Thoracic aorta (tissue), 2 donors: ENCODE measurements around the gene AUTS2. TPM values are rescaled to one million over a fixed set of nuclear protein-coding genes. Genes with fewer than 3 reads are reported as not detected.

Experiments
- ATAC-seq: fragments of 150-250 bp; one replicate; pipeline ENCODE4 v1.8.0; 2017; ENCODE audit warnings: low read depth; ENCODE audit not compliant: insufficient number of reproducible peaks, low FRiP score
- DNase-seq: peaks from one replicate; pipeline ENCODE4 v3.0.0-alpha.2; 2020; ENCODE audit warnings: low spot score
- H3K27ac ChIP-seq, 2 donors: fragments of 200-600 bp; sonication (generic); 1 replicate in 1 of 2; 2 replicates in 1 of 2; pipeline ENCODE4 v1.5.1; 2016; ENCODE audit warnings: mild to moderate bottlenecking in 2 of 2, moderate library complexity in 2 of 2
- H3K27me3 ChIP-seq: fragments of 200-600 bp; sonication (generic); replicated peaks from 2 replicates; pipeline ENCODE4 v1.6.0; 2016; ENCODE audit warnings: mild to moderate bottlenecking; ENCODE audit not compliant: insufficient read depth
- H3K36me3 ChIP-seq: fragments of 200-600 bp; sonication (generic); one replicate; pipeline ENCODE4 v1.5.1; 2016
- H3K4me1 ChIP-seq, 2 donors: fragments of 200-600 bp; sonication (generic); 1 replicate in 1 of 2; 2 replicates in 1 of 2; pipeline versions ENCODE4 v1.5.1 to v1.6.0; 2016; ENCODE audit warnings: low read depth in 2 of 2, mild to moderate bottlenecking in 1 of 2; ENCODE audit not compliant: control insufficient read depth in 1 of 2
- H3K4me3 ChIP-seq: fragments of 200-600 bp; sonication (generic); 2 replicates; pipeline ENCODE4 v1.5.1; 2016; ENCODE audit warnings: mild to moderate bottlenecking
- H3K9me3 ChIP-seq: fragments of 200-600 bp; sonication (generic); 2 replicates; pipeline ENCODE4 v1.5.1; 2016
- total RNA-seq, 2 donors: library from RNA; depleted of rRNA; stranded (reverse); fragments of >200 nt; gene quantifications; one replicate each; pipeline versions ENCODE4 v1.1.0 to v1.2.3, GENCODE V29; 2016
- TF ChIP-seq, protein P1 (sequence below): fragments of 200-600 bp; sonication (generic); IDR thresholded peaks from one replicate; pipeline ENCODE4 v1.5.1; 2019; ENCODE audit warnings: antibody characterized with exemption

The AUTS2 gene
- total RNA-seq, 2 donors from 2014 or later: 49.4 to 101 TPM

DNA sequence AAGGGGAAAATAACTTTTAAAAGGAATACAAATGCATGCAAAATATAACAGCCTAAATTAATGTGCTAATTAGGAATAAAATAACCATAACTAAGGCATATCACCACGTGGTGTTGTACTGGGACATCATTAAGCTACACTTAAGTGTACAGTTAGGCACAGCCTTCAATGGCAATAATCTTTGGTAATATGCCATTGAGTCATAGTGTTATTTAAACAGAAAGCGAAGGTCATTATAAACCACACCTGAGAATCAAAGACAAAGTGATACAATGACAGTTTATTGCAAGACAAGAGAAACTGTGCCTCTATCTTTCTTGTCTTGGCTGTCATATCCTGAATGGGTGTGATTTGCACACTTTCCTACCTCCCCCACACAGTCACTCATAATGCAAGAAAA lies 30.5 kb upstream of the AUTS2 start:
- no peak overlapping the region for H3K27ac ChIP-seq
- ATAC-seq: no peak
- H3K9me3 ChIP-seq: no peaks in the 10 kb centered on the region
- no peaks in the 10 kb centered on the region for H3K27me3 ChIP-seq
- no peak for DNase-seq
- TF ChIP-seq, protein P1, sequence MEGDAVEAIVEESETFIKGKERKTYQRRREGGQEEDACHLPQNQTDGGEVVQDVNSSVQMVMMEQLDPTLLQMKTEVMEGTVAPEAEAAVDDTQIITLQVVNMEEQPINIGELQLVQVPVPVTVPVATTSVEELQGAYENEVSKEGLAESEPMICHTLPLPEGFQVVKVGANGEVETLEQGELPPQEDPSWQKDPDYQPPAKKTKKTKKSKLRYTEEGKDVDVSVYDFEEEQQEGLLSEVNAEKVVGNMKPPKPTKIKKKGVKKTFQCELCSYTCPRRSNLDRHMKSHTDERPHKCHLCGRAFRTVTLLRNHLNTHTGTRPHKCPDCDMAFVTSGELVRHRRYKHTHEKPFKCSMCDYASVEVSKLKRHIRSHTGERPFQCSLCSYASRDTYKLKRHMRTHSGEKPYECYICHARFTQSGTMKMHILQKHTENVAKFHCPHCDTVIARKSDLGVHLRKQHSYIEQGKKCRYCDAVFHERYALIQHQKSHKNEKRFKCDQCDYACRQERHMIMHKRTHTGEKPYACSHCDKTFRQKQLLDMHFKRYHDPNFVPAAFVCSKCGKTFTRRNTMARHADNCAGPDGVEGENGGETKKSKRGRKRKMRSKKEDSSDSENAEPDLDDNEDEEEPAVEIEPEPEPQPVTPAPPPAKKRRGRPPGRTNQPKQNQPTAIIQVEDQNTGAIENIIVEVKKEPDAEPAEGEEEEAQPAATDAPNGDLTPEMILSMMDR: no peak
- H3K4me3 ChIP-seq: no peak overlapping the region
- H3K36me3 ChIP-seq: no peaks in the 10 kb centered on the region
- H3K4me1 ChIP-seq: peaks cover 0 to 7% of the 10 kb centered on the region in 2 donors

- DNase-seq (no peak), ATAC-seq (no peak)
- H3K4me3 ChIP-seq: no peak overlapping the region
- peaks cover 0 to 7% of the 10 kb centered on the region in 2 donors for H3K4me1 ChIP-seq
- no peaks in the 10 kb centered on the region for H3K27me3 ChIP-seq
- H3K9me3 ChIP-seq: no peaks in the 10 kb centered on the region
- TF ChIP-seq, protein P1: no peak
- H3K27ac ChIP-seq: no peak overlapping the region
- no peaks in the 10 kb centered on the region for H3K36me3 ChIP-seq
These were observed 30.0 kb upstream of the AUTS2 start for GRCh38 chr7:69568266-69568665.

DNA sequence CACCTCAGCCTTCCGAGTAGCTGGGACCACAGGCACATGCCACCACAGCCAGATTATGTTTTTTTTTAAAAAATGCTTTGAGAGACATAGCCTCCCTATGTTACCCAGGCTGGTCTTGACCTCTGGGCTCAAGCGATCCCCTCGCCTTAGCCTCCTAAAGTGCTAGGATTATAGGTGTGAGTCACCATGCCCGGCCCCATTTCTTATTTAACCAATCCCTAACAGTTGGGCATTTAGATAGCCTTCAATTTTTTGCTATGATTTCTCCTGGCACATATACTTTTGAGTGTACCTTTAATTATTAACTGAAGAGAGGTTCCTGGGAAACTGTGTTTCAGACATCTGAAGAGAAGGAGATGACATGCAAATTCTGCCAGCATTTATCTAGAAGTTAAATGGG lies 22.6 kb upstream of the AUTS2 start:
- no peak overlapping the region for H3K27ac ChIP-seq
- no peaks in the 10 kb centered on the region for H3K4me1 ChIP-seq
- no peak for DNase-seq
- H3K9me3 ChIP-seq: no peaks in the 10 kb centered on the region
- H3K36me3 ChIP-seq: no peaks in the 10 kb centered on the region
- H3K27me3 ChIP-seq: no peaks in the 10 kb centered on the region
- no peak for ATAC-seq
- no peak overlapping the region for H3K4me3 ChIP-seq
- TF ChIP-seq, protein P1: no peak

GRCh38 chr7:69577221-69577620 lies 21.1 kb upstream of the AUTS2 start:
- DNase-seq (no peak), ATAC-seq (no peak)
- no peaks in the 10 kb centered on the region for H3K4me1 ChIP-seq
- no peaks in the 10 kb centered on the region for H3K36me3 ChIP-seq
- TF ChIP-seq, protein P1: no peak
- no peaks in the 10 kb centered on the region for H3K27me3 ChIP-seq
- H3K4me3 ChIP-seq: no peak overlapping the region
- H3K27ac ChIP-seq: no peak overlapping the region
- H3K9me3 ChIP-seq: no peaks in the 10 kb centered on the region

- no peaks in the 10 kb centered on the region for H3K27me3 ChIP-seq
- ATAC-seq (no peak), DNase-seq (no peak)
- H3K4me1 ChIP-seq: no peaks in the 10 kb centered on the region
- no peak overlapping the region for H3K27ac ChIP-seq
- TF ChIP-seq, protein P1: no peak
- H3K36me3 ChIP-seq: no peaks in the 10 kb centered on the region
- no peaks in the 10 kb centered on the region for H3K9me3 ChIP-seq
- H3K4me3 ChIP-seq: no peak overlapping the region
These were observed 13.1 kb upstream of the AUTS2 start for GRCh38 chr7:69585169-69585568.
